Keratinocyte (primary cell): ENCODE measurements around the gene ZNF689.

Source experiments
- EZH2 ChIP-seq: IDR thresholded peaks from one replicate; pipeline ENCODE4 v1.6.1; 2012; ENCODE audit warnings: inconsistent platforms, mild to moderate bottlenecking, low read length, moderate library complexity
- TF ChIP-seq, protein P1 (sequence below), 3 experiments: IDR thresholded peaks in 1 of 3; conservative IDR thresholded peaks in 1 of 3; optimal IDR thresholded peaks in 1 of 3; 2 replicates in 2 of 3; 3 replicates in 1 of 3; pipeline versions ENCODE3 to v1.5.1; 2011; ENCODE audit warnings: low read length in 3 of 3, mild to moderate bottlenecking in 3 of 3, moderate library complexity in 2 of 3, control low read depth in 1 of 3, inconsistent platforms in 1 of 3; ENCODE audit not compliant: insufficient read depth in 2 of 3; ENCODE audit errors: extremely low read depth in 1 of 3

GRCh38 chr16:30558789-30559377 lies 51.3 kb downstream of the ZNF689 start:
- TF ChIP-seq, protein P1, sequence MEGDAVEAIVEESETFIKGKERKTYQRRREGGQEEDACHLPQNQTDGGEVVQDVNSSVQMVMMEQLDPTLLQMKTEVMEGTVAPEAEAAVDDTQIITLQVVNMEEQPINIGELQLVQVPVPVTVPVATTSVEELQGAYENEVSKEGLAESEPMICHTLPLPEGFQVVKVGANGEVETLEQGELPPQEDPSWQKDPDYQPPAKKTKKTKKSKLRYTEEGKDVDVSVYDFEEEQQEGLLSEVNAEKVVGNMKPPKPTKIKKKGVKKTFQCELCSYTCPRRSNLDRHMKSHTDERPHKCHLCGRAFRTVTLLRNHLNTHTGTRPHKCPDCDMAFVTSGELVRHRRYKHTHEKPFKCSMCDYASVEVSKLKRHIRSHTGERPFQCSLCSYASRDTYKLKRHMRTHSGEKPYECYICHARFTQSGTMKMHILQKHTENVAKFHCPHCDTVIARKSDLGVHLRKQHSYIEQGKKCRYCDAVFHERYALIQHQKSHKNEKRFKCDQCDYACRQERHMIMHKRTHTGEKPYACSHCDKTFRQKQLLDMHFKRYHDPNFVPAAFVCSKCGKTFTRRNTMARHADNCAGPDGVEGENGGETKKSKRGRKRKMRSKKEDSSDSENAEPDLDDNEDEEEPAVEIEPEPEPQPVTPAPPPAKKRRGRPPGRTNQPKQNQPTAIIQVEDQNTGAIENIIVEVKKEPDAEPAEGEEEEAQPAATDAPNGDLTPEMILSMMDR (optimal IDR thresholded peaks at IDR 0.05 in 1 of 3, IDR thresholded peaks at IDR 0.05 in 1 of 3, conservative IDR thresholded peaks at IDR 0.05 in 1 of 3; ENCODE audit: extremely low read depth in 1 of 3, insufficient read depth in 2 of 3, low read length in 3 of 3) = no peak
- no peak for TF ChIP-seq EZH2
